Caco-2 (cell line): ENCODE results near the gene TRPC6. TPM values are rescaled to one million over a fixed set of nuclear protein-coding genes. Genes with fewer than 3 reads are reported as not detected.

ENCODE experiments used
- BruUV-seq: library from RNA; stranded (reverse); fragments of 400-500 nt; replicated peaks from 2 replicates; lab custom pipeline; 2021; lab: Mats Ljungman, UMichigan
- CTCF ChIA-PET: fragments of 300-600 bp; sonication (Branson Sonifier 250); formaldehyde crosslinking; loops from one replicate; lab custom pipeline; 2022; ENCODE audit warnings: antibody characterized with exemption; lab: Charles Lee
- POLR2A ChIA-PET: fragments of 300-600 bp; sonication (Branson Sonifier 250); formaldehyde crosslinking; loops from one replicate; lab custom pipeline; 2022; ENCODE audit warnings: antibody characterized with exemption; lab: Charles Lee
- DNase-seq, 2 experiments: peaks; one replicate each; pipeline versions ENCODE4 v3.0.0 to v3.0.0-alpha.2; 2020 to 2022
- H3K27me3 ChIP-seq: replicated peaks from 2 replicates; pipeline ENCODE4 v1.6.0; 2011; ENCODE audit warnings: low read length; ENCODE audit not compliant: control insufficient read depth, insufficient read depth
- H3K36me3 ChIP-seq: 2 replicates; pipeline ENCODE4 v1.5.1; 2011; ENCODE audit warnings: low read length; ENCODE audit not compliant: control insufficient read depth, insufficient read depth
- H3K4me1 ChIP-seq: fragments of 250-450 bp; sonication (Bioruptor Pico); 2 replicates; pipeline ENCODE4 v1.5.1; 2020; ENCODE audit warnings: mild to moderate bottlenecking
- H3K4me3 ChIP-seq: 2 replicates; pipeline ENCODE4 v1.5.1; 2011; ENCODE audit warnings: low read depth, mild to moderate bottlenecking, control low read depth, low read length
- H3K9me3 ChIP-seq: fragments of 250-450 bp; sonication (Bioruptor Pico); 2 replicates; pipeline ENCODE4 v1.5.1; 2020; ENCODE audit warnings: mild to moderate bottlenecking, moderate library complexity
- H3K27ac Mint-ChIP-seq: one replicate; pipeline ENCODE4 v1.8.0; 2022; ENCODE audit warnings: mixed read lengths; ENCODE audit not compliant: unreplicated experiment
- H3K27me3 Mint-ChIP-seq: one replicate; pipeline ENCODE4 v1.8.0; 2022; ENCODE audit warnings: mixed read lengths; ENCODE audit not compliant: insufficient read depth, unreplicated experiment
- H3K36me3 Mint-ChIP-seq: one replicate; pipeline ENCODE4 v1.8.0; 2022; ENCODE audit warnings: mild to moderate bottlenecking, mixed read lengths; ENCODE audit not compliant: insufficient read depth, unreplicated experiment
- H3K4me1 Mint-ChIP-seq: one replicate; pipeline ENCODE4 v1.8.0; 2022; ENCODE audit warnings: low read depth, mixed read lengths; ENCODE audit not compliant: unreplicated experiment
- H3K4me3 Mint-ChIP-seq: one replicate; pipeline ENCODE4 v1.8.0; 2022; ENCODE audit warnings: mild to moderate bottlenecking, moderate library complexity, mixed read lengths; ENCODE audit not compliant: unreplicated experiment
- H3K9me3 Mint-ChIP-seq: one replicate; pipeline ENCODE4 v1.8.0; 2022; ENCODE audit warnings: mixed read lengths; ENCODE audit not compliant: unreplicated experiment
- intact Hi-C: fragments of 100-400 bp; cut with micrococcal nuclease; formaldehyde crosslinking; loops from one replicate; pipeline ENCODE4 v1.10.0; 2022; ENCODE audit not compliant: unreplicated experiment
- total RNA-seq: library from RNA; stranded (reverse); gene quantifications from 2 replicates; pipeline ENCODE4 v1.2.3, GENCODE V29; 2022
- TF ChIP-seq, protein P1 (sequence below), 2 experiments: fragments of 200-600 bp in 1 of 2; IDR thresholded peaks; 1 replicate in 1 of 2; 2 replicates in 1 of 2; pipeline versions ENCODE4 v1.5.1 to v1.8.0; 2011 to 2022; ENCODE audit warnings: antibody characterized with exemption in 1 of 2, control low read depth in 1 of 2, inconsistent platforms in 1 of 2, low read depth in 1 of 2, low read length in 1 of 2, mild to moderate bottlenecking in 1 of 2, moderate library complexity in 1 of 2; ENCODE audit not compliant: insufficient read depth in 1 of 2, severe bottlenecking in 1 of 2, unreplicated experiment in 1 of 2

Gene TRPC6
- total RNA-seq, 1 experiment from 2014 or later = 0.14 TPM

GRCh38 chr11:101586965-101587364 is 3.2 kb upstream of the TRPC6 start:
- peaks cover 9% of the 10 kb centered on the region for H3K27me3 Mint-ChIP-seq
- H3K4me1 Mint-ChIP-seq = no peaks in the 10 kb centered on the region
- Histone ChIP-seq H3K4me3 (no peak overlapping the region), H3K27me3 (no peaks in the 10 kb centered on the region), H3K9me3 (no peaks in the 10 kb centered on the region), H3K4me1 (no peaks in the 10 kb centered on the region), H3K36me3 (no peaks in the 10 kb centered on the region)
- intact Hi-C loops = no loop called here
- H3K36me3 Mint-ChIP-seq = no peaks in the 10 kb centered on the region
- H3K4me3 Mint-ChIP-seq = no peak overlapping the region
- TF ChIP-seq, protein P1, sequence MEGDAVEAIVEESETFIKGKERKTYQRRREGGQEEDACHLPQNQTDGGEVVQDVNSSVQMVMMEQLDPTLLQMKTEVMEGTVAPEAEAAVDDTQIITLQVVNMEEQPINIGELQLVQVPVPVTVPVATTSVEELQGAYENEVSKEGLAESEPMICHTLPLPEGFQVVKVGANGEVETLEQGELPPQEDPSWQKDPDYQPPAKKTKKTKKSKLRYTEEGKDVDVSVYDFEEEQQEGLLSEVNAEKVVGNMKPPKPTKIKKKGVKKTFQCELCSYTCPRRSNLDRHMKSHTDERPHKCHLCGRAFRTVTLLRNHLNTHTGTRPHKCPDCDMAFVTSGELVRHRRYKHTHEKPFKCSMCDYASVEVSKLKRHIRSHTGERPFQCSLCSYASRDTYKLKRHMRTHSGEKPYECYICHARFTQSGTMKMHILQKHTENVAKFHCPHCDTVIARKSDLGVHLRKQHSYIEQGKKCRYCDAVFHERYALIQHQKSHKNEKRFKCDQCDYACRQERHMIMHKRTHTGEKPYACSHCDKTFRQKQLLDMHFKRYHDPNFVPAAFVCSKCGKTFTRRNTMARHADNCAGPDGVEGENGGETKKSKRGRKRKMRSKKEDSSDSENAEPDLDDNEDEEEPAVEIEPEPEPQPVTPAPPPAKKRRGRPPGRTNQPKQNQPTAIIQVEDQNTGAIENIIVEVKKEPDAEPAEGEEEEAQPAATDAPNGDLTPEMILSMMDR (IDR thresholded peaks at IDR 0.05; ENCODE audit: insufficient read depth in 1 of 2, low read depth in 1 of 2, low read length in 1 of 2, severe bottlenecking in 1 of 2, unreplicated experiment in 1 of 2) = no peak
- BruUV-seq = no TSS peak
- no peaks in the 10 kb centered on the region for H3K9me3 Mint-ChIP-seq
- DNase-seq = no peak
- H3K27ac Mint-ChIP-seq = no peak overlapping the region
- POLR2A ChIA-PET = no interaction called here
- CTCF ChIA-PET = no interaction called here

DNA sequence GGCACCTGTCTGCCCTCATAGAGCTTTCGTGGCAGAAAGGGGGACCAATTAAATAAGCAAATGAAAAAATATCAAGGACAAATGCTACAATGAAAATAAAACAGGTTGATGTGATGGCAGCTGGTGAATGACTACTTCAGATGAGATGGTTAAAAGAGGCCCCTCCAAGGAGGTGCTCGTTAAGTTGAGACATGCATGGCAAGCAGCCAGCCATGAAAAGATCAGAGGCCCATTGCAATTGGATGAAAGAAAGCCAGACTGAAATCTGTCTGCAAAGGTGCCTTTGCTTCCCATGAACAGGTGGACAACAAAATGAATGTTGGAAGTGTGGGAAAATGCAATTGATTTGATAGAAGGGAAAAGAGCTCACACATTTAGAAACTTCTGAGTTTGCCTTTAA is 848 bp upstream of the TRPC6 start:
- ChIA-PET POLR2A (no interaction called here), CTCF (interaction anchor here (0.6 kb wide), 1 partner anchor 209 kb away, joined by 5 read pairs; no protein-coding TSS in a partner anchor)
- Mint-ChIP-seq H3K9me3 (peaks cover 5% of the 10 kb centered on the region), H3K4me3 (no peak overlapping the region), H3K27ac (no peak overlapping the region), H3K36me3 (no peaks in the 10 kb centered on the region), H3K4me1 (no peaks in the 10 kb centered on the region), H3K27me3 (peaks cover 7% of the 10 kb centered on the region)
- Histone ChIP-seq H3K27me3 (no peaks in the 10 kb centered on the region), H3K4me1 (no peaks in the 10 kb centered on the region), H3K4me3 (no peak overlapping the region), H3K36me3 (no peaks in the 10 kb centered on the region), H3K9me3 (peaks cover 1% of the 10 kb centered on the region)
- TF ChIP-seq, protein P1 (IDR thresholded peaks at IDR 0.05; ENCODE audit: insufficient read depth in 1 of 2, low read depth in 1 of 2, low read length in 1 of 2, severe bottlenecking in 1 of 2, unreplicated experiment in 1 of 2) = no peak
- BruUV-seq = no TSS peak
- intact Hi-C loops = no loop called here
- no peak for DNase-seq

GRCh38 chr11:101584129-101584515 is 315 bp upstream of the TRPC6 start:
- intact Hi-C loops = no loop called here

More at GRCh38 chr11:101584129-101584515, 315 bp upstream of the TRPC6 start:
- no peak overlapping the region for H3K27ac Mint-ChIP-seq
- H3K9me3 Mint-ChIP-seq = peaks cover 11% of the 10 kb centered on the region
- Histone ChIP-seq H3K4me3 (no peak overlapping the region), H3K36me3 (no peaks in the 10 kb centered on the region), H3K27me3 (no peaks in the 10 kb centered on the region), H3K9me3 (peaks cover 6% of the 10 kb centered on the region), H3K4me1 (no peaks in the 10 kb centered on the region)
- ChIA-PET POLR2A (no interaction called here), CTCF (no interaction called here)
- H3K4me3 Mint-ChIP-seq = no peak overlapping the region
- BruUV-seq = no TSS peak
- no peak for DNase-seq
- H3K36me3 Mint-ChIP-seq = no peaks in the 10 kb centered on the region
- peaks cover 1% of the 10 kb centered on the region for H3K27me3 Mint-ChIP-seq
- TF ChIP-seq, protein P1 (IDR thresholded peaks at IDR 0.05; ENCODE audit: insufficient read depth in 1 of 2, low read depth in 1 of 2, low read length in 1 of 2, severe bottlenecking in 1 of 2, unreplicated experiment in 1 of 2) = no peak
- H3K4me1 Mint-ChIP-seq = no peaks in the 10 kb centered on the region
